Hematopoietic multipotent progenitor cell (in vitro differentiated cells): Measurements from ENCODE around the gene PUS1. TPM values are rescaled to one million over a fixed set of nuclear protein-coding genes. Genes with fewer than 3 reads are reported as not detected.

ENCODE experiments used
- DNase-seq, 3 donors: peaks; one replicate each; pipeline ENCODE4 v3.0.0-alpha.2; 2011 to 2015; ENCODE audit warnings: low read depth in 2 of 3, low spot score in 2 of 3
- small RNA-seq: library from RNA; depleted of rRNA; stranded (forward); fragments of <200 nt; gene quantifications from one replicate; pipeline ENCODE3, GENCODE V24; 2012
- total RNA-seq: library from RNA; depleted of rRNA; stranded (reverse); fragments of >200 nt; gene quantifications from one replicate; pipeline ENCODE4 v1.2.3, GENCODE V29; 2012

Gene PUS1
- total RNA-seq, 1 donor, result 30.2 TPM

GRCh38 chr12:131988054-131988796 lies 59.1 kb downstream of the PUS1 start:
- no peak for DNase-seq

GRCh38 chr12:131989021-131989420 lies 59.9 kb downstream of the PUS1 start:
- no peak for DNase-seq

- DNase-seq, result no peak
Measured at GRCh38 chr12:131990066-131990979, 61.2 kb downstream of the PUS1 start.

- DNase-seq, result no peak
Measured at GRCh38 chr12:131990980-131991305, 61.9 kb downstream of the PUS1 start.

- no peak for DNase-seq
Measured at GRCh38 chr12:131991816-131992430, 62.8 kb downstream of the PUS1 start.

GRCh38 chr12:131994589-131994988 lies 65.5 kb downstream of the PUS1 start:
- no peak for DNase-seq

Small RNAs within 50 kb of the gene (small RNA-seq; reads per million reads assigned to genes)
- gene AC131009.3, result not detected

Other genes starting within 250 kb of the PUS1 start
- gene SFSWAP, start 218.2 kb upstream of the PUS1 start, total RNA-seq, result 81.1 TPM
- 3.8 TPM for gene MMP17, start 100.9 kb upstream of the PUS1 start, total RNA-seq
- 39.9 TPM for gene ULK1, start 34.7 kb upstream of the PUS1 start, total RNA-seq
- gene EP400, start 20.7 kb downstream of the PUS1 start, total RNA-seq, result 19.9 TPM
- 15.3 TPM for gene DDX51, start 215.0 kb downstream of the PUS1 start, total RNA-seq
- gene NOC4L, start 215.2 kb downstream of the PUS1 start, total RNA-seq, result 17.2 TPM